HUES64 (cell line): Measurements from ENCODE around the gene MRRF.

ENCODE experiments used
- H3K27ac ChIP-seq: 2 replicates; pipeline ENCODE4 v1.7.0; 2013; ENCODE audit warnings: low read depth, low read length, inconsistent platforms
- H3K27me3 ChIP-seq: 2 replicates; pipeline ENCODE4 v1.6.1; 2013; ENCODE audit warnings: mild to moderate bottlenecking, low read length; ENCODE audit not compliant: insufficient read depth
- H3K36me3 ChIP-seq: 2 replicates; pipeline ENCODE4 v1.6.1; 2013; ENCODE audit warnings: mild to moderate bottlenecking, low read length; ENCODE audit not compliant: insufficient read depth
- H3K4me1 ChIP-seq: 2 replicates; pipeline ENCODE4 v1.6.1; 2013; ENCODE audit warnings: mild to moderate bottlenecking, low read length, moderate library complexity; ENCODE audit not compliant: insufficient read depth
- H3K4me3 ChIP-seq: 2 replicates; pipeline ENCODE4 v1.5.1; 2013; ENCODE audit warnings: mild to moderate bottlenecking, low read length, moderate library complexity
- H3K9ac ChIP-seq: 2 replicates; pipeline ENCODE4 v1.6.1; 2013; ENCODE audit warnings: mild to moderate bottlenecking, low read depth, low read length
- H3K9me3 ChIP-seq: 2 replicates; pipeline ENCODE4 v1.6.1; 2013; ENCODE audit warnings: low read depth, low read length; ENCODE audit not compliant: insufficient read depth
- WGBS: fragments of 150-250, 120-280 bp; methylation state at CpG from one replicate; pipeline ENCODE4 v1.1.7; 2013; ENCODE audit warnings: missing lambda C conversion rate; 5-methylcytosine and 5-hydroxymethylcytosine counted together

Gene MRRF

GRCh38 chr9:122232796-122233306 is 31.8 kb upstream of the MRRF start:
- WGBS = 74% methylated on average over 4 of the region's 6 CpGs
- no peak overlapping the region for H3K9ac ChIP-seq
- H3K27ac ChIP-seq = no peak overlapping the region
- no peaks in the 10 kb centered on the region for H3K36me3 ChIP-seq
- H3K27me3 ChIP-seq = peaks cover 73% of the 10 kb centered on the region
- H3K4me3 ChIP-seq = no peak overlapping the region
- H3K4me1 ChIP-seq = peaks cover 10% of the 10 kb centered on the region; the same call in 1 of the 2 replicates
- H3K9me3 ChIP-seq = no peaks in the 10 kb centered on the region

DNA sequence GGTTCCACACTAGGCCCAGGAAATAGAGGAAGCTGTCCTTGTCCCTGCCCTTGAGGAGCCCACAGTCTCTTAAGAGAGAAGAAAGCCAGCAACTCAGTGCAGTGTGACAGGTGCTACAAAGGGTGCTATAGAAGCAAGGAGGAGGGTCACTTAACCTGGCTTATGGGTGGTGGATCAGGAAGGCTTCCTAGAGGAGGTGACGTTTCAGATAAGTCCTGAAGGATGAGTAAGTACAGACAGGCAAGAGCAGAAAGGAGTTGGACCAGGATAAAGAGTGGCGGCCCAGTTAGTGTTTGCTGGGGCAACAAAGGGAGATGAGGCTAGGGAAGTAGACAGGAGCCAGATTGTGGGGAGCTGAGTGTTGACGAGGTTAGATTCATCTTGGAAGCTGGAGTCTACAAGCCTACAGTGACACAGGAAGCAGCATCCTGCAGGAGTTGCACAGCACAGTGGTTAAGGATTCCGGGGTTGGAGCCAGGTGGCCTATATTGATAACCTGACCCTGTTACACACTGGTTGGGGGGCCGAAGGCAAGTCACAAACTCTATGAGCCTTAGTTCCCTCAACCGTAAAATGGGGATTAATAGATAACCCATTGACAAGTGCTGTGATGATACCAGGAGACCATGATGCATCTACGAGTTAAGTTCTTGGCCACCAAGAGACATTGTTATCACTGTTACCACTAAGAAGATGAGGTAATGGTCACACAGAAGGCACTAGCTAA is 30.5 kb upstream of the MRRF start:
- H3K4me3 ChIP-seq = no peak overlapping the region
- H3K4me1 ChIP-seq = peaks cover 8% of the 10 kb centered on the region; the same call in 1 of the 2 replicates
- WGBS = 93% methylated on average over 7 of the region's 7 CpGs
- H3K9me3 ChIP-seq = no peaks in the 10 kb centered on the region
- no peak overlapping the region for H3K27ac ChIP-seq
- no peak overlapping the region for H3K9ac ChIP-seq
- peaks cover 60% of the 10 kb centered on the region for H3K27me3 ChIP-seq
- H3K36me3 ChIP-seq = no peaks in the 10 kb centered on the region

- peaks cover 5% of the 10 kb centered on the region; the same call in 1 of the 2 replicates for H3K4me1 ChIP-seq
- peaks cover 19% of the 10 kb centered on the region for H3K36me3 ChIP-seq
- no peak overlapping the region for H3K9ac ChIP-seq
- H3K4me3 ChIP-seq = no peak overlapping the region
- H3K27me3 ChIP-seq = peaks cover 35% of the 10 kb centered on the region
- WGBS = 91% methylated on average over 10 of the region's 10 CpGs
- H3K9me3 ChIP-seq = no peaks in the 10 kb centered on the region
- no peak overlapping the region for H3K27ac ChIP-seq
Observed at GRCh38 chr9:122236681-122237080, 28.0 kb upstream of the MRRF start.

GRCh38 chr9:122239722-122240121 is 25.0 kb upstream of the MRRF start:
- H3K4me3 ChIP-seq = no peak overlapping the region
- peaks cover 6% of the 10 kb centered on the region; the same call in 1 of the 2 replicates for H3K27me3 ChIP-seq
- 93% methylated on average over 5 of the region's 5 CpGs for WGBS
- no peaks in the 10 kb centered on the region for H3K4me1 ChIP-seq
- no peak overlapping the region for H3K9ac ChIP-seq
- no peaks in the 10 kb centered on the region for H3K9me3 ChIP-seq
- no peak overlapping the region for H3K27ac ChIP-seq
- peaks cover 46% of the 10 kb centered on the region for H3K36me3 ChIP-seq

DNA sequence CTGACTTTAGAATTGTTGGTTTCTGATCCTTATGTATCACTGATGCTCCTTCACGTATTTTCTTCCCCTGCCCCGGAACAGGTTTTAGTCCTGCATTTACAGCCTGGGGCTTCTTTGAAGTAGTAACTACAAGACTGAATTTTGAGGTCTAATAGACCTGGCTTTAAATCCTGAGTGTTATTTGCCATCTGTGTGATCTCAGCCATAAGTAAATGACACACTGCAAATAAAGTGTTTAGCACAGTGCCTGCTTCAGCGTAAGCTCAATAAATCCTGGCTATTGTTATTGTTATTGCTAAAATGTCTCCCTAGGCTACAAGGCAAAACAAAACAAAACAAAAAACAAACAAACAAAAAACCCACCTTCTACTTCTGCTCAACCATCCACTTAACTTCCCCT is 20.3 kb upstream of the MRRF start:
- Histone ChIP-seq H3K9ac (no peak overlapping the region), H3K4me3 (no peak overlapping the region), H3K36me3 (peaks cover 81% of the 10 kb centered on the region), H3K27me3 (no peaks in the 10 kb centered on the region), H3K27ac (no peak overlapping the region), H3K9me3 (no peaks in the 10 kb centered on the region), H3K4me1 (no peaks in the 10 kb centered on the region)
- 100% methylated on average over 3 of the region's 3 CpGs for WGBS

- Histone ChIP-seq H3K27me3 (no peaks in the 10 kb centered on the region), H3K36me3 (peaks cover 84% of the 10 kb centered on the region), H3K4me3 (no peak overlapping the region), H3K9ac (no peak overlapping the region), H3K9me3 (no peaks in the 10 kb centered on the region), H3K4me1 (no peaks in the 10 kb centered on the region), H3K27ac (no peak overlapping the region)
- WGBS = 99% methylated on average over 3 of the region's 3 CpGs
Observed at GRCh38 chr9:122246666-122247065, 18.0 kb upstream of the MRRF start.

- no peaks in the 10 kb centered on the region for H3K27me3 ChIP-seq
- H3K9ac ChIP-seq = no peak overlapping the region
- no peaks in the 10 kb centered on the region for H3K9me3 ChIP-seq
- H3K36me3 ChIP-seq = peaks cover 77% of the 10 kb centered on the region
- WGBS = 92% methylated on average over 5 of the region's 5 CpGs
- H3K4me1 ChIP-seq = peaks cover 11% of the 10 kb centered on the region
- no peak overlapping the region for H3K4me3 ChIP-seq
- H3K27ac ChIP-seq = no peak overlapping the region
Observed at GRCh38 chr9:122248448-122248865, 16.2 kb upstream of the MRRF start.

- Histone ChIP-seq H3K9me3 (no peaks in the 10 kb centered on the region), H3K4me3 (no peak overlapping the region), H3K36me3 (peaks cover 60% of the 10 kb centered on the region), H3K9ac (no peak overlapping the region), H3K27me3 (no peaks in the 10 kb centered on the region), H3K27ac (no peak overlapping the region), H3K4me1 (peaks cover 22% of the 10 kb centered on the region)
- 95% methylated on average over 1 of the region's 2 CpGs for WGBS
Observed at GRCh38 chr9:122251351-122251750, 13.3 kb upstream of the MRRF start.

- WGBS = 45% methylated on average over 5 of the region's 5 CpGs
- Histone ChIP-seq H3K4me3 (no peak overlapping the region), H3K9me3 (no peaks in the 10 kb centered on the region), H3K36me3 (peaks cover 51% of the 10 kb centered on the region), H3K4me1 (peaks cover 25% of the 10 kb centered on the region), H3K27me3 (no peaks in the 10 kb centered on the region), H3K9ac (no peak overlapping the region), H3K27ac (0 out of 2 replicates have a peak overlapping the region, but pooled peaks have one; percentile 22)
Observed at GRCh38 chr9:122252796-122253195, 11.9 kb upstream of the MRRF start.

DNA sequence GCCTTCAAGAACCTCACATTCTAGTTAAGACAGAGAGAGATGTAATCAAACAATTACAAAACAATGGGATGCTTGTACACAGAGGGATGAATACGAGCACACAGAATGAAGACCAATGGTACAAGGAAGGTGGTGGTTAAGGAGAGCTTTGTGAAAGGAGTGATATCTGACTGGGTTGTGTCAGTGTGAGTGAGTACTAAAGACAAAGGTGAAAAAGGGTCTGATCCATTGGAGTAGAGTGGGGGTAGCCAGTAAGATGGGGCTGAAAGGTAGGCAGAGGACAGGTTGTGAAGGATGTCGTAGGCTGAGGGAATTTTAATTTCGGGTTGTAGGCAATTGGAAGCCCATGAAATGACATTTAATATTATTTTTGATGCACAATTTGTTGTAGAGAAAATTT is 9.9 kb upstream of the MRRF start:
- Histone ChIP-seq H3K4me1 (peaks cover 25% of the 10 kb centered on the region), H3K36me3 (peaks cover 54% of the 10 kb centered on the region), H3K27ac (no peak overlapping the region), H3K9me3 (no peaks in the 10 kb centered on the region), H3K9ac (no peak overlapping the region), H3K27me3 (no peaks in the 10 kb centered on the region), H3K4me3 (no peak overlapping the region)
- WGBS = 84% methylated on average over 3 of the region's 3 CpGs

DNA sequence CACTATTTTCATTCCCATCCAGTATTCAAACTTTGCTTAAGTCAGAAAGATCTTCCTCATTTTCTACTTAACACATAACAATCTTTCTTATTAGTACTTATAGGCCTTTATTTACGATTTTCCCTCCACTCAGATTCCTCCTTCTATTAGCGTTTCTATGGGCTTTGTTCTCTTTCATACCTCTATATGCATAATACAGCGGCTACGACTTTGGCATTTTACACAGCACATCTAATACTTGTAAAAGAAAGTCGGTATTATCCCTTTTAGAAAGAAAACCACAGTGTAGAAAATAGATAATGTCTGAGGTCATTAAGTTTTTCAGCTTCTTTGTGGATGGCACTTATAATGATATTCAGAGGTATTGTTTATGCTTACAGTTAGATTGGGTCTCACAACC is 8.5 kb upstream of the MRRF start:
- WGBS = 88% methylated on average over 5 of the region's 5 CpGs
- Histone ChIP-seq H3K4me3 (no peak overlapping the region), H3K36me3 (peaks cover 51% of the 10 kb centered on the region), H3K27me3 (no peaks in the 10 kb centered on the region), H3K9ac (no peak overlapping the region), H3K9me3 (no peaks in the 10 kb centered on the region), H3K27ac (no peak overlapping the region; the same call in 1 of the 2 replicates), H3K4me1 (peaks cover 25% of the 10 kb centered on the region)
